Tibial artery (tissue), 4 donors: ENCODE results near the gene VPS4B.
A peak's percentile ranks its signal among the peaks of the same experiment; 100 is the strongest.

ENCODE experiments used
- DNase-seq, 2 donors: peaks; one replicate each; pipeline ENCODE4 v3.0.0-alpha.2; 2019
- H3K27ac ChIP-seq, 2 donors: fragments of 200-600 bp; sonication (generic) in 1 of 2; 1 replicate in 1 of 2; 2 replicates in 1 of 2; pipeline ENCODE4 v1.5.1; 2018 to 2019; ENCODE audit warnings: mild to moderate bottlenecking in 1 of 2
- H3K27me3 ChIP-seq, 2 donors: fragments of 200-600 bp; sonication (generic) in 1 of 2; one replicate each; pipeline versions ENCODE4 v1.5.1 to v1.6.0; 2016 to 2019
- H3K36me3 ChIP-seq, 3 donors: fragments of 200-600 bp; sonication (generic) in 2 of 3; one replicate each; pipeline ENCODE4 v1.5.1; 2016 to 2019; ENCODE audit warnings: mild to moderate bottlenecking in 2 of 3
- H3K4me1 ChIP-seq, 4 donors: fragments of 200-600 bp; sonication (generic) in 2 of 4; 1 replicate in 3 of 4; 2 replicates in 1 of 4; pipeline ENCODE4 v1.5.1; 2016 to 2019
- H3K4me3 ChIP-seq, 2 donors: fragments of 200-600 bp; sonication (generic) in 1 of 2; 1 replicate in 1 of 2; 2 replicates in 1 of 2; pipeline ENCODE4 v1.5.1; 2018 to 2019; ENCODE audit warnings: mild to moderate bottlenecking in 2 of 2
- H3K9me3 ChIP-seq, 3 donors: fragments of 200-600 bp; sonication (generic) in 1 of 3; one replicate each; pipeline ENCODE4 v1.5.1; 2016 to 2019
- CTCF ChIP-seq, 2 experiments: fragments of 200-600 bp in 1 of 2; fragments of 450-650 bp in 1 of 2; IDR thresholded peaks; one replicate each; pipeline ENCODE4 v1.5.1; 2017 to 2019; ENCODE audit warnings: antibody characterized with exemption in 2 of 2, mild to moderate bottlenecking in 1 of 2, moderate library complexity in 1 of 2
- intact Hi-C: fragments of 100-400 bp; cut with DNase I; formaldehyde crosslinking; loops from one replicate; pipeline ENCODE4 v1.15.0; 2023; ENCODE audit warnings: low total_unique reads

The VPS4B gene

GRCh38 chr18:63422087-63422863 is at the start of gene VPS4B:
Gene VPS4B, minus strand, starts transcription at chr18:63422476. Its CDS starts 217 bp downstream, at chr18:63422259.
- no peaks in the 10 kb centered on the region for H3K27me3 ChIP-seq
- H3K9me3 ChIP-seq = no peaks in the 10 kb centered on the region
- TF ChIP-seq CTCF (IDR thresholded peaks at IDR 0.05) = no peak
- H3K4me3 ChIP-seq = peak within 1 kb of the TSS; percentile 78 to 90
- H3K27ac ChIP-seq = peak within 1 kb of the TSS; percentile 90 to 95
- H3K4me1 ChIP-seq = peaks cover 0 to 39% (median 18%) of the 10 kb centered on the region in 4 donors
- peaks cover 5 to 11% (median 9%) of the 10 kb centered on the region in 3 donors for H3K36me3 ChIP-seq
- intact Hi-C loops = loop anchor here (1.0 to 10.0 kb wide), 3 partner anchors 56 to 897 kb away; partner anchors contain the start of gene ZCCHC2
- DNase-seq = peak; percentile 99 to 100

- H3K27me3 ChIP-seq = no peaks in the 10 kb centered on the region
- intact Hi-C loops = no loop called here
- no peak overlapping the region for H3K4me3 ChIP-seq
- no peaks in the 10 kb centered on the region for H3K36me3 ChIP-seq
- TF ChIP-seq CTCF (IDR thresholded peaks at IDR 0.05) = no peak
- no peaks in the 10 kb centered on the region for H3K4me1 ChIP-seq
- H3K9me3 ChIP-seq = no peaks in the 10 kb centered on the region
- H3K27ac ChIP-seq = no peak overlapping the region
- no peak for DNase-seq
Observed at GRCh38 chr18:63470751-63471150, 48.5 kb upstream of the VPS4B start.

- no peaks in the 10 kb centered on the region for H3K4me1 ChIP-seq
- H3K27me3 ChIP-seq = peaks cover 0 to 3% of the 10 kb centered on the region in 2 donors
- no peak overlapping the region for H3K27ac ChIP-seq
- H3K9me3 ChIP-seq = no peaks in the 10 kb centered on the region
- no peak for TF ChIP-seq CTCF (IDR thresholded peaks at IDR 0.05)
- no peak overlapping the region for H3K4me3 ChIP-seq
- DNase-seq = no peak
- H3K36me3 ChIP-seq = no peaks in the 10 kb centered on the region
- intact Hi-C loops = no loop called here
Observed at GRCh38 chr18:63468575-63468974, 46.3 kb upstream of the VPS4B start.

- Histone ChIP-seq H3K4me3 (no peak overlapping the region), H3K4me1 (no peaks in the 10 kb centered on the region), H3K27ac (no peak overlapping the region), H3K9me3 (no peaks in the 10 kb centered on the region), H3K36me3 (no peaks in the 10 kb centered on the region), H3K27me3 (peaks cover 0 to 3% of the 10 kb centered on the region in 2 donors)
- intact Hi-C loops = no loop called here
- no peak for DNase-seq
- no peak for TF ChIP-seq CTCF (IDR thresholded peaks at IDR 0.05)
Observed at GRCh38 chr18:63467699-63468098, 45.4 kb upstream of the VPS4B start.

- Histone ChIP-seq H3K27ac (no peak overlapping the region), H3K27me3 (peaks cover 0 to 3% of the 10 kb centered on the region in 2 donors), H3K4me1 (no peaks in the 10 kb centered on the region), H3K36me3 (no peaks in the 10 kb centered on the region), H3K9me3 (no peaks in the 10 kb centered on the region), H3K4me3 (no peak overlapping the region)
- intact Hi-C loops = no loop called here
- no peak for TF ChIP-seq CTCF (IDR thresholded peaks at IDR 0.05)
- DNase-seq = no peak
Observed at GRCh38 chr18:63465059-63465458, 42.8 kb upstream of the VPS4B start.
